Stimulated activated CD4-positive, alpha-beta T cell treated with anti-CD3 and anti-CD28 coated beads, Interleukin-15, amount 100 ng/mL, for 48 hours (primary cell): ENCODE data around the gene ALDH5A1.

Experiments used
- DNase-seq, 2 donors: peaks; one replicate each; pipeline ENCODE4 v3.0.0-alpha.2; 2020; ENCODE audit warnings: low read depth in 2 of 2

Gene ALDH5A1

GRCh38 chr6:24569811-24570210 is 75.0 kb downstream of the ALDH5A1 start:
- DNase-seq, result no peak

- DNase-seq, result no peak
Observed at GRCh38 chr6:24571361-24571760, 76.6 kb downstream of the ALDH5A1 start.

GRCh38 chr6:24574809-24575208 is 80.0 kb downstream of the ALDH5A1 start:
- DNase-seq, result no peak

GRCh38 chr6:24576447-24576846 is 81.7 kb downstream of the ALDH5A1 start:
- DNase-seq, result no peak

DNA sequence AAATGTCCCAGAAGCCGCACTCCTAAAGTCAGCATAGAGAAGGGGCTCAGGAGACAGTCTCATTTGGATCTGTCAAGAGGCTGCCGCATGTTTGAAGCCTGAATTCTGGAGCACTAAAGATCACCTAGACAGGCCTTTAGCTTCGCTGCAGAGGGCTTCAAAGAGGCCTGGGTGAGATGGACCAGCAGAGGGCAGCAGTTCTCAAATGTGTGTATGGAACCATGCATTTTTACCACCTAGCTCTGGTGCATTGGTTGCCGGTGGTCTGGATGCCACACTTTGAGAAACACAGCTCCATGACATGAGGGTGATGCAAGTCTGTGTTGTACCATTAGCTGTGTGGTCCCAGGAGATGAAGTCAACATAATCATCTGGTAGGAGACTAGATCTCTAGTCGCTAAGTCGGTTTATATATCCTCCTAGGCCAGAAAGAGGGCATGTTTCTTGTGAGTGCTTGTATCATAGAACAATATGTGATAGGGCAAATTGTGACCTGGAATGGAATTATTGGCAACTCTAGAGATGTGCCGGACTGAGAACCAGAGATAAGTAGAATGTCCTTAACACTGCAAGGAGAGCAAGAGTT is 86.4 kb downstream of the ALDH5A1 start:
- peak; percentile 59 to 74 for DNase-seq

DNA sequence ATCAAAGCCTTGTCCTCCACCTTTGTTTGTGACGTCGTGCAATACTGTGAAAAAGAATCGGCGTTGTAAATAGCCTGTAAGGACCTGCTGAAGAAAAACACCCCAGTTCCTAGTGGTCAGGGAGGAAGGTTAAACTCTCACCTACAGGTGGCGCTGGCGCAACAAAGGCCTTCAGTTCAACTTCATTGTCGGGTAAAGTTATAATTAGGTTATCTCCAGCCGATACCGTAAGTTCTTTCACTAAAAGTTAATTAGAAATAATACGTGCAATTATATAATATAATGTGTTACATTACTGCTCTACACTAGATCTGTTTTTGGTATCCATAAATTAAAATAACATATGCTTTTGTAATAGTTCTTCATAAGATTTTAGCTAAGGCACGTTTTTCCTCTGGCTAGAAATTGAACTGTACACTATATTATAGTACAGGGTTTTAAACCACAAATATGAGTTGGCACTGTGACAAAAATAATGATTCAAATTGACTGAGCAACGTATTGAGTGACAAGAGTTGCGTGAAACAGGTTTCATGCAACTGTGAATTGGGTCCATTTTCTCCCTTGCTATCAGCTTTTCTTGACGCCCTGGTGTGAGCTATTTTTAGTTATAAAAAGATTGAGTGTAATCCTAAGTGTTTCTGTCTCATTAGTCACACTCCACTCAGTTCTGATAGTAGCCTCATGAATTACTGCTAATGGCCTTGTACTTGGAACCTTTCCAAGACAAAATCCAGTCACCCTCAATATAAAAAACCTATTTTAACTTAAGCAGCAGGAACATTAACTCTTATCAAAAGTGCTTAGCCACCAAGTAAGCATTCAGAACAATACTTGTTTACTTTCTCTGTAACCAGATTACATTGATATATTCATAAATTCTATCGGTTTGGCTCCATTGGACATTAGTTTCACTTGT is 89.0 kb downstream of the ALDH5A1 start:
- peak; percentile 37 to 64 for DNase-seq

GRCh38 chr6:24584382-24584720 is 89.6 kb downstream of the ALDH5A1 start:
- DNase-seq, result no peak
